Hepatocyte (in vitro differentiated cells): ENCODE measurements around the gene CFAP53.

ENCODE experiments used
- EZH2 ChIP-seq: fragments of 200-600 bp; sonication (generic); IDR thresholded peaks from 2 replicates; pipeline ENCODE4 v1.6.1; 2016; ENCODE audit warnings: antibody characterized with exemption, mild to moderate bottlenecking, borderline replicate concordance
- EZH2phosphoT487 ChIP-seq: fragments of 200-600 bp; sonication (generic); IDR thresholded peaks from one replicate; pipeline ENCODE4 v1.6.1; 2018; ENCODE audit warnings: antibody characterized with exemption, mild to moderate bottlenecking, low read depth, moderate library complexity; ENCODE audit not compliant: unreplicated experiment, severe bottlenecking
- TF ChIP-seq, protein P1 (sequence below): fragments of 200-600 bp; sonication (generic); IDR thresholded peaks from 2 replicates; pipeline ENCODE4 v1.5.1; 2016; ENCODE audit warnings: antibody characterized with exemption, mild to moderate bottlenecking; ENCODE audit not compliant: poor library complexity

GRCh38 chr18:50247561-50247960, 18.7 kb downstream of the CFAP53 start:
- TF ChIP-seq EZH2phosphoT487 (no peak), EZH2 (no peak)
- TF ChIP-seq, protein P1, sequence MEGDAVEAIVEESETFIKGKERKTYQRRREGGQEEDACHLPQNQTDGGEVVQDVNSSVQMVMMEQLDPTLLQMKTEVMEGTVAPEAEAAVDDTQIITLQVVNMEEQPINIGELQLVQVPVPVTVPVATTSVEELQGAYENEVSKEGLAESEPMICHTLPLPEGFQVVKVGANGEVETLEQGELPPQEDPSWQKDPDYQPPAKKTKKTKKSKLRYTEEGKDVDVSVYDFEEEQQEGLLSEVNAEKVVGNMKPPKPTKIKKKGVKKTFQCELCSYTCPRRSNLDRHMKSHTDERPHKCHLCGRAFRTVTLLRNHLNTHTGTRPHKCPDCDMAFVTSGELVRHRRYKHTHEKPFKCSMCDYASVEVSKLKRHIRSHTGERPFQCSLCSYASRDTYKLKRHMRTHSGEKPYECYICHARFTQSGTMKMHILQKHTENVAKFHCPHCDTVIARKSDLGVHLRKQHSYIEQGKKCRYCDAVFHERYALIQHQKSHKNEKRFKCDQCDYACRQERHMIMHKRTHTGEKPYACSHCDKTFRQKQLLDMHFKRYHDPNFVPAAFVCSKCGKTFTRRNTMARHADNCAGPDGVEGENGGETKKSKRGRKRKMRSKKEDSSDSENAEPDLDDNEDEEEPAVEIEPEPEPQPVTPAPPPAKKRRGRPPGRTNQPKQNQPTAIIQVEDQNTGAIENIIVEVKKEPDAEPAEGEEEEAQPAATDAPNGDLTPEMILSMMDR, result no peak
